CD4-positive, alpha-beta T cell treated with Interferon gamma for 1 hour (primary cell): ENCODE results near the gene EIF1.
"Not testable (repeated sequence)": the region's sequence is repeated elsewhere in the genome, so short reads cannot be mapped to it uniquely, and the experiment has no call there.

ENCODE experiments used
- DNase-seq: peaks from one replicate; pipeline ENCODE4 v3.0.0-alpha.2; 2020

EIF1 gene

DNA sequence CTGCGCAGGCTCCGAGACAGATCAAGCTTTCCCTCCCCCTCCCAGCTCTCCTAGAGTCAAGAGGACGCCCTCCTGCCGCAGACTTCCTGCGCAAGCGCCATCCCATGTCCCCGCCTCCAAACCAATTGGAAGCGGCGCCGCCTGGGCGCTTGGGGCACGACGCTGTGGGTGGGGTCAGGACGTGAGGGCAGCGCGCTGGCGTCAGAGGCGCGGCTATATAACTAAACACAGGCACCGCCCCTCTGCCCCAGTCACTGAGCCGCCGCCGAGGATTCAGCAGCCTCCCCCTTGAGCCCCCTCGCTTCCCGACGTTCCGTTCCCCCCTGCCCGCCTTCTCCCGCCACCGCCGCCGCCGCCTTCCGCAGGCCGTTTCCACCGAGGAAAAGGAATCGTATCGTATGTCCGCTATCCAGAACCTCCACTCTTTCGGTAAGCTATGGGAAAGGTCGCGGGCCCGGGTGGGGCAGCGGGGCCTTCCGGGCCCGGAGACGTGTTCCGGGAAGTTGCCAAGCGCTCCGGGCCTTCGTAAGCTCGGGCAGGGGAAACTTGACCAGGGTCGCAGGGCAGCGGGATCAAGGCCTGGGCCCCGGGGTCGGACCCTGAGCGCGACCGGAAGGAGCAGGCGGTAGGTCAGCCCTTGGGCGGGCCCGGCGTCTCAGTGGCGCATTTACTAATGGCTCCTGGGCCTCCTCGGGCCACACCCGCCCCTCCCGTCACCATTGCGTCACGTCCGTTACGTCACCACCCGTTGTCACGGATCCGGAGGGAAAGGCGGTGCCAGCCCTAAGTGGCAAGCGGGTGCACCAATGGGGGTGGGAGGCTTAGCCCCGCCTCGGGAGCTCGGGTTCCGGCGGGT is at the start of gene EIF1:
Gene EIF1, plus strand, starts transcription at position 245 of the 856 bp plus-strand sequence. Its CDS starts 154 bp downstream, at position 399.
- DNase-seq = peak; percentile 100

DNA sequence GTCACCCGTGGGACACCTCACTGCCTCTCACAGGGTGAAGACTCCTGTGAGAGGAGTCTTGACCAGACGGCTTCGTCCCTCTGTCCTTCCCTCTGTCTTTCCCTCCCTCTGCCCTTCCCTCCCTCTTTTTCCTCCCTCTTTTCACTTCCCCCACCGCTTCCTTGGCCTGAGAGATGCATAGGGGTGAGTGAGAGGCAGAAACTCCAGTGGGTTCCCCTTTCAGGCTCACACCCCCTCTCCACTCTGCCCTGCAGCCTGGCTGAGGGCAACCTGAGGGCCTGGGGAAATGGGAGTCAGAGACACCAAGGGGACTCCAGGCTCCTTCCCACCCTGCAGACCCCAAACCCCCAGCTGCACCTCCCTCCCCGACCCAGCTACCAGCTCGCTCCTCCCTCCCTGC is 49.7 kb upstream of the EIF1 start:
- DNase-seq = no peak

DNA sequence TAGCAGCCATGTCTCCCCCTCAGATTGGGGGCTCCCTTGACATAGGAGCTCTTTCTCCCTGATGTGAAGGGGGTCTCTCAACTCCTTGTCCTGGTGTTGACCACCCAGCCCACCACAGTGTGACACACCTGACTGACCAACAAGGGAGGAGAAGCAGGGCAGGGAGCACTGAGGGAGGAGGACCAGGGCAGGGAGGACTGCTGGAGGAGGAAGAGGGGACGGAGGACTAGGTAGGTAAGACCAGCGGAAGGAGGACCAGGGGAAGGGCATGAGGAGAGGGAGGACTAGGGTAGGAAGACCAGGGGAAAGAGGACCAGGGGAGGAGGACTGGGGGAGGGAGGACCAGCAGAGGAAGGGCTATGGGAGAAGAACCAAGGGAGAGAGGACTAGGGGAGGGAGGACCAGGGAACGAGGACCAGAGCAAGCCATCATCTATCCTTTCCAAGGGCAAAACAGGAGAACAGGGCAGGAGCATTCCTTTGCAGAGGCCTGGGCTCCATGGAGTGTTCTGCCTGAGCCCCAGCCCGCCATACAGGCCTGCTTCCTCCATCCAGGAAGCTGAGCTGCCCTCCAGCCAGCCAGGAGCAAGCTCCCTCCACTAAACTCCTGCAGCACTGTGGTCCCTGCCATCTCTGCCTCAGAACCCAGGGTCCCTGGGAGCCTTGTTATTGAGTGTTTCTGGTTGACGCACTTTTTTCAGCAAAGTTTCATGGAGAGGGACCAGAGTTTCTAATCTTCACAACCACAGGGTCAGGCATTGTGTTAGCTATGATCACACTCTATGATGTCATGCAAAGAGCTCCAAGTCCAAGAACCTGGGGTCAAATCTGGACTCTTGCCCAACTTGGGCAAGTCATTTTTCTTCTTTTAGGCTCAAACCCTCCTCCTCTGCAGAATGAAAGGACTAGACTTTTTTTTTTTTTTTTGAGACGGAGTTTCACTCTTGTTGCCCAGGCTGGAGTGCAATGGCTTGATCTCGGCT is 48.9 kb upstream of the EIF1 start:
- no peak for DNase-seq

DNA sequence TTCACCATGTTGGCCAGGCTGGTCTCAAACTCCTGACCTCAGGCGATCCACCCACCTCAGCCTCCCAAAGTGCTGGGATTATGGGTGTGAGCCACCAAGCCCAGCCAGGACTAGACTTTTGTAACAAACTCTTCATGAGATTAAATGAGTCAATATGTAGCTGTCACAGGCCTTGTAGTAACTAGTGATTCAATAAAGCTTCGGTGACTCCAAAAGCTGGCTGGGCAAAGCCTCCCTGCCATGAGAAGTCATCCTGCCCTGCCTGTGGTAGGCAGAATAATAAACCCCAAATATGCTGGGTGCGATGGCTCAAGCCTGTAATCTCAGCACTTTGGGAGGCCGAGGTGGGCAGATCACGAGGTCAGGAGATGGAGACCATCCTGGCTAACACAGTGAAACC is 48.1 kb upstream of the EIF1 start:
- DNase-seq = not testable (repeated sequence)

DNA sequence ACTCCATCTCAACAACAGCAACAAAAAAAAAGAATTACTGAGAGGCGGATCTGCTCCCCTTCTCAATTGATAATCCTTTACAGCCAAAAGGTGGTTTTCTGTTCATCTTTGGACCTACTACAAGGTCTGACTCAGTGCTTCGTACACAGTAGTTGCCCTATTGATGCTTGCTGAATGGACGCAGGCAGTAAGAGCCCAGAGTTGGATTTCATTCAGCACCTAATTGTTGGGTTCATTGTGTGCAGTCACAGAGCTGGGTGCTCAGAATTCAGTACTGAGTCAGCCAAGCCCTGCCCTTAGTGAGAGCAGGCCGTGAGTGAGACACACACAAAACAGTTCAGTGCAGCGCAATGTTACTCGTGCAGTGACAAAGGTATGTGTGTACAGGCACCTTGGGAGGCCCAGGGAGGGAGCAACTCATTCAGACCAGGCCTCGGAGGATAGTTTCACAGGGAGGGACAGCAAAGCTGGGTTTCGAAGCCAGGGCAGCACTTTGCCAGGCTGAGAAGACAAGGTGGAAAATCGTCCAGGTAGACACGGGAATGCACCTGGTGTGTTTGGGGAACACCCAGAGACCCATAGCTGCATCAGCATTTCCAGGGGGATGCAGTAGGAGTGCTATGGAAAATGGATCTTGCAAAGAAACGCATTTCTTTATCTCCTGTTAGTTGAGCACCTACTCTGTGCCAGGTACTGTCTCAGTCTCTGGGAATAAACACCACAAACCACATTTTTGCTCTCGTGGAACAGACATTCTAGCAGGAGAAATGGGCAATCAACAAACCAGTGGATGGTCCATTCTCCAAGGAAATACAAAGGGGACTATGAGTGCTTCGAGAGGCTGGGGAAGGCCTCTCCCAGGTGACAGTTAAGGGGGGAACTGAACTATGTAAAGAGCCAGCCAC is 46.2 kb upstream of the EIF1 start:
- DNase-seq = no peak

DNA sequence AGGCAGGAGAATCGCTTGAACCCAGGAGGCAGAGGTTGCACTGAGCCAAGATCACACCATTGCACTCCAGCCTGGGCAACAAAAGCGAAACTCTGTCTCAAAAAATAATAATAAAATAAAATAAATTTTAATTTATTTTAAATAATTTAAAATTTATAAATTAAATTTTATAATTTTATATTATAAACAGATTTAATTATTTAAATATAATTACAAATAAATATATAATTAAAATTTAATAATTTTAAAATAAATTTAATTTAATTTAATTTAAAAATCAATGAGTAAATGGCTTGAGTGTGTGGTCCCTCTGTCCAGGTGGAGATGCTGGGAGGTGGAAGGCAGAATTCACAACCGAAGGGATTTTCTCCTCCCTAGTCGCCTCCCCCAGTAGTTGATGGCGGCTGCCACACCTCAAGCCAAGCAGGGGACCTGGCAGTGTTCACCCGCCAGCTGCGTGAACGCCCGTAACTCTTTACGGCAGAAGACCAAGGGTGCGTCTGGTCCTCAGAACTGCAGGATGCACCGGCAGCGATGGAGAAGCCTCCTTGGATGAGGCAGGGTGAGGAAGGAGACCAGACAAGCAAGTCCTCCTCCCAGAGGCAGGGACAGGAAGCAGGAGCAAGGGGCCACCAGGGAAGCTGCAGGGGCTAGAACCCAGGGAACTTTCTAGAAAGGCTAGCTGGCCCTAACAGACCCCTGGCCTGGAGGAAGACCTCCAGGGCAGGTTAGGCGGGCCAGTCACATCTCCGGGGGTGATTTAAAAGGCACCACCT is 41.5 kb upstream of the EIF1 start:
- no peak for DNase-seq

DNA sequence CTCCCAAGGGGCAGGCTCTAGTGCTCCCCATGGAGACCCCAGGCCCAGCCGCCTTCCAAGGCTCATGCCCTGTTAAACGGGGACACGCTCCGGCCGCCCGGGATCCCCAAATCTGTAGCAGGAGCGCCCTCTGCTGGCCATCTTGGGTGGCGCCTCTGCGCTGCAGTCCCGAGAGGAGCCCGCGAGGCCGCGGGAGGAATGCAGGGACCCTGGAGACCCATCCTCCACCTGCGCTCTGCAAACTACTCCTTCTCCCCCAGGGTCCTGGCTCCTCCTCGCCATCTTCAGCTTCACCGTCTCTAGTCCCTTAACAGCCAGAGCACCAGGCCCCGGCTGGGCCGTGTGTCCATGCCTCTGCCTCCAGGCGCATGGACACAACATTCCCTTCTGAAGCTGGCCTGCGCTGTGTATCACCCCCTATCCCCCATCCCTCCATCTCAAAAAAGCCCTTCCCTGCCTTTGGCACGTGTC is 40.7 kb upstream of the EIF1 start:
- DNase-seq = peak; percentile 79

DNA sequence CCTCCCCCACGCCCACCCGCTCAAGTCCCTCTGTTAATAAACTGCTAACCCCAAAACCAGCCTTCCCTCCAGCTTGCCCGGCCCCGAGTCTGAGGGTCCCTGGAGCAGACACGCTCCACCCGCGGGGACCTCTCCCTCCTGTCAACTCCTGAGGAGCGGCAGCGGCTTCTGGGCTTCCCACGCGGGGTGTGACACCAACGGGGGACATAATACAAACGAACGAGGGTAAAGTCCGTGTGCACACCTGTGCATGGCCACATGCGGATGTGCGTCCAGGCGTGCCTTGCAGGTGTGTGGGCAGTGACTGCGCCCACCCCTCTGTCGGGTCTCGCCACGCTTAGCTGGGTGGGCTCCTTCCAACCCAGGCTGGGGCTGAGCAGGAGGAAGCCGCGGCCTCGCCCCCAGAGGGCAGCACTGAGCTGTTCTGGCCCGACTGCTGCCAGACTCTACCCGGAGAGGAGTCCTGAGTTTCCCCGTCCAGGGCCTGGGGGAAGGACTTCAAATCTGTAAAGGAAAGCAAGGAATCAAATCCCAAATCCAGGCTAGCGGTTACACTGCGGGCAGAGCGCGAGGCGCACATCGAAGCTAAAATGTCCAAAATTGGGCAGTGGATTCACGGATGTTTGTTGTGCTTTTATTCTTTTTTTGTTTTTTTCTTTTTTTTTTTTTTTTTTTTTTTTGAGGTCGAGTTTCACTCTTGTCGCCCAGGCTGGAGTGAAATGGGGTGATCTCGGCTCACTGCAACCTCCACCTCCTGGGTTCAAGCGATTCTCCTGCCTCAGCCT is 40.1 kb upstream of the EIF1 start:
- peak; percentile 80 for DNase-seq

DNA sequence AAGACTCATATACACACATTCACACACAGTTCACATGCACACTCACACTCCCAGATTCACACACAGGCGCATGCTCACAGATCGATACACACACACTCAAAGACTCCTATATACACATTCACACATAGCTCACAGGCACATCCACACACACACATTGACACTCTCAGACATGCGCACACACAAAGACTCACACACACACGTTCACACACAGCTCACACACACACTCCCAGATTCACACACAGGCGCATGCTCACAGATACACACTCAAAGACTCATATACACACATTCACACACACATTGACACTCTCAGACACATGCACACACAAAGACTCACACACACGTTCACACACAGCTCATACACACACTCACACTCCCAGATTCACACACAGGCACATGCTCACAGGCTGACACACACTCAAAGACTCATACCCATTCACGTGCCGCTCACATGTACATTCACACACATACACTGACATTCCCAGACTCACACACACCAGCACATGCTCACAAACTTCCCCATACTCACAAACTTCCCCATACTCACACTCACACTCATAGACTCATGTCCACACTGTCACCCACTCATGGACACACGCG is 38.7 kb upstream of the EIF1 start:
- DNase-seq = no peak

DNA sequence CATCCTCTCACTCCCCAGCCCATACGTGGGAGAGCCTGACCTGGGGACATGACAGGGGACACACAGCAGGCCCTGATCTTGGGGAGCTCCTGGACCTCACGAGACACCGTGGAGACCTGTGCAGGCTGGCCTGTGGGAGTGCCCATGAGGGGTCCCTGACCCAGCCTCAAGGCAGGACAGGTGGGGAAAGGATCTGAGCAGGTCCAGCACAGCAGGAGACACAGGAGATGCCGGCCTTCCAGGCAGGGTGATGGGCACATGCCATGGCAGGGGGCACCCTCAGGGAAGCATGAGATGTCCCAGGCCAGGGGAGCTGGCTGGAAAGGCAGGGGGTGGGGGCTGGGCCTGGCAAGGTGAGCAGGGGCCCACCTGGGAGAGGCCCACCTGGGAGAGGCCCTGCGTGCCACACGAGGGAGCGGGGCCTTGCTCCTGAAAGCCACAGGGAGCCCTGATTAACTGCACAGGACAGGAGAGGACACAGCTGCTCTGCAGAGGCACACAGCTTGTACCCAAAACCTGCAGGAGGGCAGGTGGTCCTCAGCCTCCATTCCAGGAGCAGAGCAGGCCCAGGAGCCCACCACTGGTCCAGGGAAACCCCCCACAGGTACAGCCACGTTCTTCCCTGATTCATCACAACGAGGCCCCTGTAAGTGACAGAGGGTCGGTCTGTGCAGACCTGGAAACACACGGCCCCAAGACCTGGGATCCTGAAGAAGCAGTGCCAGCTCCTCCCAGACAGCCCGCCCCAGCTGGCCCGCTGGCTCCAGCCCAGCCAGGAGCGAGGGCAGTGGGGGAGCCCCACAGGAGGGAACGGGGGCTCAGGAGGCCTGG is 37.7 kb upstream of the EIF1 start:
- no peak for DNase-seq

DNA sequence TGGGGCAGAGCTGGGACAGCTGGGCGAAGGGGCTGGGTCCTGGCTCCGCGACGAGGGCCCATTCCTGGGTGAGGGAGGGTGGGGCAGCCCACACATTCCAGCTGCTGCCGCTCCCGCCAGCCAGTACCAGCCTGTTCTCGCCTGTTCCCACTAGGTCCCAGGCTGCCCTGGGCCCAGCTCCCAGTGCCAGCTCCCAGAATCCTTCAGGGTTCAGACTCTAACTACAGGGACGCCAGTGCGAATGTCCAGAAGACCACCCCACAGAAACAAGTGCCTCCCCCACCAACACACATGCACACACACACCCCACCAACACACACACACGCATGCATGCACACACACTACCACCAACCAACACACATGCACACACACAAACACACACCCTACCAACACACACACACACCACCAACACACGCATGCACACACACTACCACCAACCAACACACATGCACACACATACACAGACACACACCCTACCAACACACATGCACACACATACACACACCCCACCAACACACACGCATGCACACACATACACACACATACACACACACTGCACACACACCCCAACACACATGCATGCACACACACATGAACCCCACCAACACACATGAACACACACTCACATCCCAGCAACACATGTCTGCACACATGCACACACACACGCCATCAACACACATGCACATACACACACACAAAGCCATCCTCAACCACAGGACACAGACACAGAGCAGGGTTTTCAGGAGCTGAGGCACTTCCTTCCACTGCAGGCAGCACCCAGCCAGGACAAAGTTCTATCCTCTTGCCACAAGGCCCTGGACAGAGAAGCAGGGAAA is 36.8 kb upstream of the EIF1 start:
- DNase-seq = no peak

DNA sequence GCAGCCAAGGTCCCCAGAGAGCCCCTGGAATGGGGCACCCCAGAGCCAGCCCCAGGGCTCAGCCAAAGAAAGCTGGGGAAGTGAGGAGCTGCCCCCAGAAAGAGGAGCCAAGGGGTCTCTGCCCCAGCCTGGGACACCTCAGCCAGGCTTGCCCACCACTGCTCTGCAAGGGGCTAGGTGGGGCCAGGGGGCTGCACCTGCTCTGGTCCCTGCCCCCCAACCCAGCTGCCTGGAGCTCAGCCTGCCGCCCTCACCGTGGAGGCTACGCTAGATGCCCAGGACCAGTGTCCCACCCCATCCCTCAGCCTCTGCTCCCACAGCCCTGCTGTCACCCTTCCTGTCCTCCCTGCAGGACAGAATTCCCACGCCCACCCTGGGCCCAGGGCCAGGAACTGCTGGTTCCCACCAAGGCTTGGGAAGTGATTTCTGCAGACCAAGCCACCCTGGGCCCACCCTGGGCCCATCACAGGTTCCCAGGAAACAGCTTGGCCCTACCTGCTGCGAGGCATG is 36.2 kb upstream of the EIF1 start:
- no peak for DNase-seq

DNA sequence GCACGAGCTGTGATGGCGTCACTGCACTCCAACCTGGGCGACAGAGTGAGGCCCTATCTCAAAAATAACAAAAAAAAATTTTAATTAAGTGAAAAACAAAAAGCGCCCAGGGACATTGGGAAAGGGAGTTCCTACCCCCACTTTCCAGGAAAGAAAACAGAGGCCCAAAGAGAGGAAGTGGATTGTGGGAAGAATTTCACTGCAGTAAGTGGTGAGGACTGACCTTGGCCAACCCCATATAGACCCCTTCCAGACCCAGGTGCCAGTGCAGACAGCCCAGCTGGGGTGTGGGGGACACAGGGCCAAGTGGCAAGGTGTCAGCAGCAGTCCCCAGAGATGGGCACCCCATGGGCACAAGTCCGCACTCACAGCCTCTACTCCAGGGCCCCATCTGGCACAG is 35.3 kb upstream of the EIF1 start:
- no peak for DNase-seq

DNA sequence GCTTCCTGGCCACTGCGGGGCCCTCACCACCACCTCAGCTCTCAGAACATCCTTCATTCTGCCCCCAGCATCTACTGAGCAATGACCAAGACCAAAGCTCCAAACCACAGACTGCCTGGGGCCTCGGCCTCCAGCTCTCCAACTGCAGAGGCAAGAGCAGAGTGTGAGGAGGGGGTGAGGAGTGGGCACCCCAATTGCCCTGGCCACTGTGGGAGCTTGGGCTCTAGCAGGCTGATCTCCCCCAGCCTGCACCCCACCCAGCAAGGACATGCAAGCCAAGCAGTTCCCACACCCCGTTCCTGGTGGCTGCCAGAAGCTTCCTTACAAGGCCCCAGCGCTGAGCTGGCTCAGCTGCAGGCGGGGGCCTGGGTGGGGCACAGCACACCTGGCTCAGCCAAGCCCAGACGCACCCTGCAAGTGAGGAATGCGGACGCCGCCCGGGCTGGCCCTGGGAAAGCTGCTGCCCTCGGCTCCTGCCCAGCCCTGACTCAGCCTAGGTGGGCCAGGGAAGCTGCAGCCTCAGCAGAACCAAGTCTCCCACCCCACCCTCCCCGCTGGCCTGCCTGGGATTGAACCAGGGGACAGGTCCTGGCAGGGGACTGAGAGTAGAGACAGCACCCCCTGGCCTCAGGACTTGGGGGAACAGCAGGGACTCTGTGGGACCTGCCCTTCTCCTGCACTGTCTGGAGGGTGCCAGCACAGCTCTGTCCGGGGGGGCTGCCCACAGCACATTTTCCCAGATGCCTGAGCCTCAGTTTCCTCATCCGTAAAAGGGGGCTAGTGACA is 34.6 kb upstream of the EIF1 start:
- DNase-seq = no peak

DNA sequence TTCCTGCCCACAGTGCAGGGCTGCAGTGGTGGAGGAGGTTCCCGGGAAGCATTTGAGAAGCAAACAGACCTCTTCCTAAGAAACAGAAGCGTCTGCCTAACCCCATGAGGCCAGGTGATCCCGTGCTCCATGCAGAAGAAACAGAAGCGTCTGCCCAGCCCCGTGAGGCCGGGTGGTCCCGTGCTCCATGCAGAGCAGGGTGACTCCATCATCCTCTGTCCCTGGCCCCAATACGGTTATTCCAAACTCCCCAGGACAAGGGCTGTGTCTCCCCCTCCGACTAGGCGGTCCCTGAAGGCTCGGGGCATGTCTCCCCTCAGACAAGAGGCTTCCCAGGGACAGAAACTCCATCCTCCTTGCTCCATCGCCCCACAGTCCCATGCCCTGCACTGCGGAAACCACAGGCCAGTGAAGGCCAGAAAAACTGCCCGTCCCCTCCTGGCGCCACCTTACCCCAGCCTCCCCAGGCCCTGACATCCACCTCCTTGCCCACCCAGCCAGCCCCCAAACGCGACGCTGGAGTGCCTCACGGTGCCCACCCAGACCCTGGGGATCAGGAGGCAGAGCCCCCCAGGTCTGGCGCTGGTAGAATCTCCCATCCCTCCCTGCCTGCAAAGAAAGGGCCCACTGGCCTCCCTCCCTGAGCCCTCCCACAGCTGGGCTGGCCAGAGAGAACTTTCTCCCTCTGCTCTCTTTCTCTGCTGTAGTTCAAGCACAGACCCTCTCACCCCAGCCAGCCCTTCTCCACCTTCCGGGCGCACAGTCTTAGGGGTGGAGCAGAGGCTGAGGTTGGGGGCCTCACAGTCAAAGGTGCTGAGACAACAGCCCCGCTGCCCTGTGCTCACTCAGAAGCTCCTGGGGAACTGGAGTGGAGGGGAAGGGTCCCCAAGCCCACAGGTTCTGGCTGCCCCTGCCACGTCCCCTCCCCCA is 33.7 kb upstream of the EIF1 start:
- no peak for DNase-seq

DNA sequence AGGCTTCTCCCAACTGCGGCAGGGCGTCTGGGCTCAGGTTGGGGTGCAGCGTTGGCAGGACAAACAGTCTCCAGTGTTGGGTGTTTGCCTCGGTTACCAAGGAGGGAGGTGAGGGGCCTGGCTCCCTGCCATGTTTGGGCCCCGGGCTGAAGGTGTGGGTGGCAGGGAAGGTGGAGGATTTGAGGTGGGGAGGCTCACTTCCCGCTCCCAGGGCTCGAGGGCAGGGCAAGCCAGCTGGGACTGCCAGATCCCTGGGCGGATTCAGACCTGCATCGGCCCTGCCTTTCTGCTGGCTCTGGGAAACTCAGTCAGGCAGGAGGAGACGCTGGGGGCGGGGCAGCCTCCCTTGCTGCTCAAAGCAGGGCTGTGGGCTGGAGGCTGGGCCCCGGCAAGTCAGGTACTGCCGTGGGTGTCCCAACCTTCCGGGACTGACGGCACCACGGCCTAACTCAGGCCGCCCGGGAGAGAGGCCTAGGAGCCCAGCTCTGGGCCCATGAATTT is 33.0 kb upstream of the EIF1 start:
- DNase-seq = no peak
